Measurements from ENCODE around the gene ERCC5. TPM values are rescaled to one million over a fixed set of nuclear protein-coding genes. Genes with fewer than 3 reads are reported as not detected.
A peak's percentile ranks its signal among the peaks of the same experiment; 100 is the strongest.

The ERCC5 gene
- 39.4 and 47.4 TPM in 2 replicates for total RNA-seq

- H3K4me3 Mint-ChIP-seq: peak within 1 kb of the TSS; percentile 99
Observed at GRCh38 chr13:102845630-102846260, at the start of gene ERCC5. ERCC5 (plus strand) TSS chr13:102846032; CDS start chr13:102846267, 235 bp downstream.

GRCh38 chr13:102798581-102799425 lies 47.0 kb upstream of the ERCC5 start, which contains the start of the genes BIVM and POGLUT2:
BIVM (plus strand) TSS chr13:102799119; CDS start chr13:102807268, 8,149 bp downstream.
POGLUT2 (minus strand) TSS chr13:102798976; CDS start chr13:102798670, 306 bp downstream.
- Mint-ChIP-seq H3K27me3 (no peaks in the 10 kb centered on the region), H3K9me3 (no peaks in the 10 kb centered on the region), H3K36me3 (ENCODE audit: low read depth) (peaks cover 21% of the 10 kb centered on the region), H3K4me3 (peak within 1 kb of the TSS; percentile 98), H3K4me1 (peaks cover 30% of the 10 kb centered on the region), H3K27ac (peak within 1 kb of the TSS; percentile 92)
- peak; percentile 96 for DNase-seq
- intact Hi-C loops (cut with micrococcal nuclease): loop anchor here (1.0 kb wide), 2 partner anchors 20 to 203 kb away; partner anchors contain the start of gene TPP2

More at GRCh38 chr13:102845630-102846260, at the start of gene ERCC5:
- peaks cover 18% of the 10 kb centered on the region for H3K36me3 Mint-ChIP-seq (ENCODE audit: low read depth)
- peak; percentile 99 for DNase-seq
- H3K9me3 Mint-ChIP-seq: no peaks in the 10 kb centered on the region
- H3K27me3 Mint-ChIP-seq: peaks cover 3% of the 10 kb centered on the region
- peaks cover 35% of the 10 kb centered on the region for H3K4me1 Mint-ChIP-seq
- intact Hi-C loops (cut with micrococcal nuclease): loop anchor here (1.0 to 5.0 kb wide), 7 partner anchors 45 to 253 kb away; partner anchors contain the start of genes TEX30 and TPP2
- peak within 1 kb of the TSS; percentile 99 for H3K27ac Mint-ChIP-seq

DNA sequence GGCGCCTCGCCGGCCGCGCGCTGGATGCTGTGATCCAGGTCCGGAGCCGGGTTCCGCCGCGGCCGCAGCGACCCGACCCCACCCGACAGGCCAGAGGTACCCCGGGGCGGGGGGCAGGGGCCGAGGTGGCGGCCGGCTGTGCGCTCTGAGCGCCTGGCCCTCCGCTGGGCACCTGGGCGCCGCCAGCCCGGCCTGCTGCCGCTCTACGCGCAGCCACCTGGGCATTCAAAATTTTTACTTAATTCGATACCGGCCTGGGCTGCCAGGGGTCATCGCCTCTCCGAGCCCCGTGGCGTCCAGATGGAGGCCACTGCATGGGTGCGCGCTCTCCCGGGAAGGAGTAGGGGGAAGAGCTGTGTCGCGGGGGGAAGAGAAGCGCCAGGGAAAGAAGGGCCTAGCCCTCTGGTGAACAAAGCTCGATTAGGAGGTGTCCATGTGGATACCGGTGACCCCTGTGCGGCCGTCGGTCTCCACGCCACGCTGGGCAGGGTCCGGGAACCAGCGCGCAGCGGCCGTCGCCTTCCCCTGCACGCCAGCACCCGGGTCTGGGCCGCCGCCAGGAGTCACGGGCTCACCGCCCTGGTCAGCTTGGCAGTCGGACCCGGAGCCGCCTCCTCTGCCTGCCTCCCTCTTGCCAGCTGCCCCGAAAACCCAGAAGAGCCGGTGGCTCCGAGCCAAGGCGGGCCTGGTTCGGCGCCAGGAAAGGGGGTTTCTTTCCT lies 46.2 kb upstream of the ERCC5 start:
- Mint-ChIP-seq H3K27ac (peak overlapping the region; percentile 92), H3K27me3 (no peaks in the 10 kb centered on the region), H3K4me3 (peak overlapping the region; percentile 98), H3K9me3 (no peaks in the 10 kb centered on the region), H3K4me1 (peaks cover 31% of the 10 kb centered on the region), H3K36me3 (ENCODE audit: low read depth) (peaks cover 18% of the 10 kb centered on the region)
- intact Hi-C loops (cut with micrococcal nuclease): loop anchor here (1.0 to 2.0 kb wide), 6 partner anchors 15 to 203 kb away; partner anchors contain the start of genes TEX30 and TPP2
- no peak for DNase-seq

DNA sequence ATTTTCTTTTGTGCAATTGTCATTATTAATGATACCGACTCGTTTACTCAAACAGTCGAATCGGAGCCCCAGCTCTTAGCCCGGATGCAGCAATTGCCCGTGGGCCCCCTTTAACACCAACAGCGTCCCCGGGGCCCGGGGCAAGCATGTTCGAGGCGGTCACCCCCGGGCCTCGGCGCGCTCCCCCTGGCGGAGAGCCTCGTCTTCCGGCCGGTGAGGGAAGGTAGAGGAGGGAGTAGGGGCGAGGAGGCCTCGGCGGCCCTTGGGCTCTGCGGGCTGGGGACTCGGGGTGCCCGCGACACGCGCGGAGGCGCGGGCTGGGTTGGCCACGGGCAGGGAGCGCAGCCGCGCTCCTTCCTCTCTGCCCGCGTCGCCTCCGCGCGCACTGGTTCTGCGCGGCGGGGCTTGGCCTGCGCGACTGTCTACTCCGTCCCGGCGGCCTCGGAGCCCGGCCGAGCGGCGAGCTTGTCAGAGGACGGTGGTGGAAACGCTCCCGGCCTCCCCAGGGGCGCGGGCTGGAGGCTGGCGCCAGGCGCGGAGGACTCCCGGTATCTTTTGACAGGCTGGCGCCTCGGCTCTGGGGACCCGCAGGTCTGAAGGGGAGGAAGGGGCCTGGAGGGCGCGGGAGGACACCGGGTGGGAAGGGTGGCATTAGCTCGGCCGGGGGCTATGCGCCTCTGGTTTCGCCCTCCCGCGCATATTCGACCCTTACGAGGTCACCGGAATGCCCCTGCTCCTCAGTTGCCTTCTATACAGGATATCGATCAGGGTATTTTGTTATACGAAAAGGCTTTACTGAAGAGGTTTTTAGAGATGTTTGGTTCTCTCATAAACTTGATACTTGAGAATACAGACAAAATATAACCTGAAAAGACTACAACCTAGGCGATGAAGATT lies 45.4 kb upstream of the ERCC5 start:
- no peaks in the 10 kb centered on the region for H3K27me3 Mint-ChIP-seq
- H3K36me3 Mint-ChIP-seq (ENCODE audit: low read depth): peaks cover 20% of the 10 kb centered on the region
- intact Hi-C loops (cut with micrococcal nuclease): loop anchor here (1.0 to 2.0 kb wide), 4 partner anchors 14 to 74 kb away; partner anchors contain the start of gene TEX30
- peak overlapping the region; percentile 89 for H3K27ac Mint-ChIP-seq
- no peaks in the 10 kb centered on the region for H3K9me3 Mint-ChIP-seq
- DNase-seq: peak; percentile 97
- H3K4me3 Mint-ChIP-seq: peak overlapping the region; percentile 98
- peaks cover 31% of the 10 kb centered on the region for H3K4me1 Mint-ChIP-seq

DNA sequence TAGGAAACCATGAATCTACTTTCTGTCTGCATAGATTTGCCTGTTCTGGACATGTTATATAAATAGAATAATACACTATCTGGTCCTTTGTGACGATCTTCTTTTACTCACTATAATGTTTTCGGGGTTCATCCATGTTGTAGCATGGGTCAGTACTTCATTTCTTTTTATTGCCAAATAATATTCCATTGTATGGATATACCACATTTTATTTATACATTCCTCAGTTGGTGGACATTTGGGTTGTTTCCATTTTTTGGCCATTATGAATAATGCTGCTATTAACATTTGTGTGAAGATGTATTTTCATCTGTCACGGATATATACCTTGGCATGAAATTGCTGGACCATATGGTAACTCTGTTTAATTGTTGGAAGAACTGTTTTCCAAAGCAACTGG lies 40.2 kb upstream of the ERCC5 start:
- DNase-seq: no peak
- intact Hi-C loops (cut with micrococcal nuclease): no loop called here
- H3K27me3 Mint-ChIP-seq: no peaks in the 10 kb centered on the region
- no peak overlapping the region for H3K4me3 Mint-ChIP-seq
- H3K4me1 Mint-ChIP-seq: peaks cover 34% of the 10 kb centered on the region
- no peaks in the 10 kb centered on the region for H3K9me3 Mint-ChIP-seq
- peaks cover 43% of the 10 kb centered on the region for H3K36me3 Mint-ChIP-seq (ENCODE audit: low read depth)
- no peak overlapping the region for H3K27ac Mint-ChIP-seq

- no peak overlapping the region for H3K4me3 Mint-ChIP-seq
- peaks cover 27% of the 10 kb centered on the region for H3K4me1 Mint-ChIP-seq
- peaks cover 56% of the 10 kb centered on the region for H3K36me3 Mint-ChIP-seq (ENCODE audit: low read depth)
- H3K9me3 Mint-ChIP-seq: peaks cover 5% of the 10 kb centered on the region
- H3K27me3 Mint-ChIP-seq: no peaks in the 10 kb centered on the region
- intact Hi-C loops (cut with micrococcal nuclease): no loop called here
- no peak for DNase-seq
- no peak overlapping the region for H3K27ac Mint-ChIP-seq
Observed at GRCh38 chr13:102807699-102808098, 38.1 kb upstream of the ERCC5 start.

GRCh38 chr13:102812611-102813287 lies 33.1 kb upstream of the ERCC5 start:
- peaks cover 55% of the 10 kb centered on the region for H3K36me3 Mint-ChIP-seq (ENCODE audit: low read depth)
- H3K27me3 Mint-ChIP-seq: no peaks in the 10 kb centered on the region
- H3K27ac Mint-ChIP-seq: no peak overlapping the region
- intact Hi-C loops (cut with micrococcal nuclease): no loop called here
- H3K4me1 Mint-ChIP-seq: peaks cover 24% of the 10 kb centered on the region
- H3K4me3 Mint-ChIP-seq: no peak overlapping the region
- DNase-seq: no peak
- H3K9me3 Mint-ChIP-seq: peaks cover 5% of the 10 kb centered on the region

GRCh38 chr13:102814025-102814607 lies 31.7 kb upstream of the ERCC5 start:
- DNase-seq: no peak
- peaks cover 5% of the 10 kb centered on the region for H3K9me3 Mint-ChIP-seq
- H3K27ac Mint-ChIP-seq: peak overlapping the region; percentile 55
- H3K27me3 Mint-ChIP-seq: no peaks in the 10 kb centered on the region
- intact Hi-C loops (cut with micrococcal nuclease): loop anchor here (2.0 kb wide), 1 partner anchor 13 kb away; no protein-coding TSS in a partner anchor
- peak overlapping the region; percentile 3 for H3K4me3 Mint-ChIP-seq
- H3K36me3 Mint-ChIP-seq (ENCODE audit: low read depth): peaks cover 57% of the 10 kb centered on the region
- H3K4me1 Mint-ChIP-seq: peaks cover 18% of the 10 kb centered on the region

DNA sequence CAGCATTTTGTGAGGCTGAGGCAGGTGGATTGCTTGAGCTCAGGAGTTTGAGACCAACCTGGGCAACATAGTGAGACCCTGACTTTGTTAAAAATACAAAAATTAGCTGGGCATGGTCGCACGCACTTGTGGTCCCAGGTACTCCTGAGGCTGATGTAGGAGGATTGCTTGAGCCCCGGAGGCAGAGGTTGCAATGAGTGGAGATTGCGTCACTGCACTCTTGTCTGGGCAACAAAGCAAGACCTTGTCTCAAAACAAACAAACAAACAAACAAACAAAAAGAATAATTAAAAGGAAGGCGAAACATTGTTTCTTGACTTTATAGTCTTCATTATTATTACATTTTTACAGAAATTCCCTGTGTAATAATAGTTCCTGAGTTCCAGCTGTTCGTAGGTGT lies 31.0 kb upstream of the ERCC5 start:
- H3K4me1 Mint-ChIP-seq: peaks cover 18% of the 10 kb centered on the region
- peaks cover 5% of the 10 kb centered on the region for H3K9me3 Mint-ChIP-seq
- peaks cover 57% of the 10 kb centered on the region for H3K36me3 Mint-ChIP-seq (ENCODE audit: low read depth)
- no peaks in the 10 kb centered on the region for H3K27me3 Mint-ChIP-seq
- no peak overlapping the region for H3K4me3 Mint-ChIP-seq
- H3K27ac Mint-ChIP-seq: no peak overlapping the region
- no peak for DNase-seq
- intact Hi-C loops (cut with micrococcal nuclease): loop anchor here (2.0 kb wide), 1 partner anchor 14 kb away; no protein-coding TSS in a partner anchor

- Mint-ChIP-seq H3K27ac (no peak overlapping the region), H3K4me3 (no peak overlapping the region), H3K4me1 (peaks cover 18% of the 10 kb centered on the region), H3K36me3 (ENCODE audit: low read depth) (peaks cover 57% of the 10 kb centered on the region), H3K27me3 (no peaks in the 10 kb centered on the region), H3K9me3 (peaks cover 5% of the 10 kb centered on the region)
- DNase-seq: no peak
- intact Hi-C loops (cut with micrococcal nuclease): loop anchor here (2.0 kb wide), 1 partner anchor 15 kb away; no protein-coding TSS in a partner anchor
Observed at GRCh38 chr13:102815788-102816187, 30.0 kb upstream of the ERCC5 start.

GRCh38 chr13:102816708-102817107 lies 29.1 kb upstream of the ERCC5 start:
- H3K27me3 Mint-ChIP-seq: no peaks in the 10 kb centered on the region
- no peak overlapping the region for H3K27ac Mint-ChIP-seq
- H3K9me3 Mint-ChIP-seq: peaks cover 5% of the 10 kb centered on the region
- DNase-seq: no peak
- H3K36me3 Mint-ChIP-seq (ENCODE audit: low read depth): peaks cover 48% of the 10 kb centered on the region
- intact Hi-C loops (cut with micrococcal nuclease): no loop called here
- H3K4me1 Mint-ChIP-seq: peaks cover 18% of the 10 kb centered on the region
- no peak overlapping the region for H3K4me3 Mint-ChIP-seq

GRCh38 chr13:102817241-102817640 lies 28.6 kb upstream of the ERCC5 start:
- Mint-ChIP-seq H3K9me3 (peaks cover under 1% of the 10 kb centered on the region), H3K27me3 (no peaks in the 10 kb centered on the region), H3K27ac (no peak overlapping the region), H3K4me3 (no peak overlapping the region), H3K36me3 (ENCODE audit: low read depth) (peaks cover 48% of the 10 kb centered on the region), H3K4me1 (peaks cover 14% of the 10 kb centered on the region)
- intact Hi-C loops (cut with micrococcal nuclease): no loop called here
- no peak for DNase-seq
